HG03066 (cell line): ENCODE measurements around the gene ZSCAN25.
"Not testable (repeated sequence)": the region's sequence is repeated elsewhere in the genome, so short reads cannot be mapped to it uniquely, and the experiment has no call there.

Experiments
- ATAC-seq: cut with Tn5 transposase; IDR thresholded peaks from one replicate; pipeline ENCODE4 v1.9.1; 2021; ENCODE audit warnings: low read depth; ENCODE audit not compliant: unreplicated experiment

The ZSCAN25 gene

DNA sequence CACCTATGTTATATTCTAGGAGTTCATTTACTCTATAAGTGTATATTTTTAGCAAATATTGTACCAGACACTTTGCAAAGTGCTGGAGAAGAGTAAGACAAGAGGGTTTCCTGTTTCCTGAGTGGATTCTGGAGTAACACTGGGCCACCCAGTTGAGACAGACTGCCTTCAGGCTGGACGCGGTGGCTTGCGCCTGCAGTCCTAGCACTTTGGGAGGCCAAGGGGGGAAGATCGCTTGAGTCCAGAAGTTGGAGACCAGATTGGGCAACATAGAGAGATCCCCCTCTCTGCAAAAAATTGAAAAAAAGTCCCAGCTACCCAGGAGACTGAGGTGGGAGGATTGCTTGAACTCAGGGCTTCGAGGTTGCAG, 772 bp upstream of the ZSCAN25 start:
- ATAC-seq = no peak

DNA sequence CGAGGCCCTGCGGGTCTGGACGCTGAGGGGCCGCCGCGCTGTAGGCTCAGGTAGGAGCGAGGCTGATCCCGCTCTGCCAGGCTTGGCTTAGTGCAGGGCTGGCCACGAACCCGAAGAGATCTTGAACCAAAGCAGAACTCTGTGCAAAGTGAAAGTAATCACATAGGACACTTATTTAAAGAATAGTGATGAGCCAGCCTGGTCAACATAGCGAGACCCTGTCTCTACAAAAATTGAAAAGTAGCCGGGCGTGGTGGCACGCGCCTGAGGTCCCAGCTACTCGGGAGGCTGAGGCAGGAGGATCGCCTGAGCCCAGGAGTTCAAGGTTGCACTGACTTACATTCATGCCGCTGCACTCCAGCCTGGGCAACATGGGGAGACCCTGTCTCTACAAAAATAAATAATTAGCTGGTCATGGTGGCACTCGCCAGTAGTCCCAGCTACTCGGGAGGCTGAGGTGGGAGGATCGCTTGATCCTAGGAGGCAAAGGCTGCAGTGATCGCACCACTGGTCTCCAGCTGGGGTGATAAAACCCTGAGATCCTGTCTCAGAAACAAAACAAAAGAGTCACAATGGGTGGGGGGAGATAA, 541 bp downstream of the ZSCAN25 start:
- no peak for ATAC-seq

DNA sequence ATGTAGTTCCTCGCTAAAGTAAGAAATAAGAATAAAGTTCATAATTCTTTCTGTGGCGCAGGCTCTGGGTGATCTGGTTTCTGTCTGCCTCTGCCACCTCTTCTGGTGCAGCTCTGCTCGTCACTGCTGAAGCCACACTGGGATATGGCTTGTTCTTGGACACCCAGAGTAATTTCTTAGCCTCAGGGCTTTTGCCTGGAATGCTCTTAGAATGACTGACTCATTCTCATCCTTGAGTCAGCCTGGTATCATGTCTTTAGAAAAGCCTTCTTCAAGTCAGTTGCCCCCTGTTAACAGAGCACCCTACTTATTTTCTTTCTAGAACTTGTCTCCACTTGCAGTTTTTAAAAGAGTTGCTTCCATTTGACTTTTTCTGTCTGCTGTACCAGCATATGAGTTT, 2.0 kb downstream of the ZSCAN25 start:
- ATAC-seq = no peak

DNA sequence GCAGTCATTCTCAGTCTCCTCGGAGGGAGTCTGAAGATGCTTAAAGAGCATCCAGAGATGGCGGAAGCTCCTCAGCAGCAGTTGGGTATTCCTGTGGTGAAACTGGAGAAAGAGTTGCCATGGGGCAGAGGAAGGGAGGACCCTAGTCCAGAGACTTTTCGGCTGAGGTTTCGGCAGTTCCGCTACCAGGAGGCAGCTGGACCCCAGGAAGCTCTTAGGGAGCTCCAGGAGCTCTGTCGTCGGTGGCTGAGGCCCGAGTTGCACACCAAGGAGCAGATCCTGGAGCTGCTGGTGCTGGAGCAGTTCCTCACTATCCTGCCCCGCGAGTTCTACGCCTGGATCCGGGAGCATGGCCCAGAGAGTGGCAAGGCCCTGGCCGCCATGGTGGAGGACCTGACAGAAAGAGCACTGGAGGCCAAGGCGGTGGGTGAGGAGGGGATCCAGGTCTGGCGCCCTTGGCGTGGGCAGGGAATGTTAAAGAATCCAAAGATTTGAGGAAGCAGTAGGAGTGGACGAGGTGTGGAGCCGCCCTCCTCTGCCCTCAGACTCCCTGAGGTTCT, 2.9 kb downstream of the ZSCAN25 start:
- no peak for ATAC-seq

DNA sequence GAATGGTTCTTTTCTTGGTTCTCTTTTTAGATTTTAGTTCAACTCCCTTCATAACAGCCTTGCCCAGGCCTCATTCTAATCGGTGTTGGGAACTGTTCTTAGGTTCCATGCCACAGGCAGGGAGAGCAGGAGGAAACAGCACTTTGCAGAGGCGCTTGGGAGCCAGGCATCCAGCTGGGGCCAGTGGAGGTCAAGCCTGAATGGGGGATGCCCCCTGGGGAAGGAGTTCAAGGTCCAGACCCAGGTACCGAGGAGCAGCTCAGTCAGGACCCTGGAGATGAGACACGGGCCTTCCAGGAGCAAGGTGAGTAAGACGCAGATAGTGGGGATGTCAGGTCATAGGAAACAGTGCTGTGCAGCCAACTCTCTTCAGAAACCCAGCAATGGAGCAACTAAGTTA, 4.5 kb downstream of the ZSCAN25 start:
- ATAC-seq = no peak

DNA sequence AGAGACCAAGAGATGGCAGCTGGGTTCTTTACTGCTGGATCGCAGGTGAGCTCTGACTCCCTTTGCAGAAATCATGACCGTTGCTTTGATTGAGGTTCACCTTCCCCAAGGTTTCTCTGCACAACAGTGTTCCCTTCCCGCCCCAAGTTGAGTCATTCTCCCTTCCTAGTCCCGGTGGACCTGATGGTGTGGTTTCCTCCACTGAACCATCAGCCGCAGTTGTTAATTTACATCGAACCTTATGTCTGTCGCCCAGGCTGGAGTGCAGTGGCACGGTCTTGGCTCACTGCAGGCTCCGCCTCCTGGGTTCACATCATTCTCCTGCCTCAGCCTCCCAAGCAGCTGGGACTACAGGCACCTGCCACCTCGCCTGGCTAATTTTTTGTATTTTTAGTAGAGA, 5.8 kb downstream of the ZSCAN25 start:
- ATAC-seq = no peak

DNA sequence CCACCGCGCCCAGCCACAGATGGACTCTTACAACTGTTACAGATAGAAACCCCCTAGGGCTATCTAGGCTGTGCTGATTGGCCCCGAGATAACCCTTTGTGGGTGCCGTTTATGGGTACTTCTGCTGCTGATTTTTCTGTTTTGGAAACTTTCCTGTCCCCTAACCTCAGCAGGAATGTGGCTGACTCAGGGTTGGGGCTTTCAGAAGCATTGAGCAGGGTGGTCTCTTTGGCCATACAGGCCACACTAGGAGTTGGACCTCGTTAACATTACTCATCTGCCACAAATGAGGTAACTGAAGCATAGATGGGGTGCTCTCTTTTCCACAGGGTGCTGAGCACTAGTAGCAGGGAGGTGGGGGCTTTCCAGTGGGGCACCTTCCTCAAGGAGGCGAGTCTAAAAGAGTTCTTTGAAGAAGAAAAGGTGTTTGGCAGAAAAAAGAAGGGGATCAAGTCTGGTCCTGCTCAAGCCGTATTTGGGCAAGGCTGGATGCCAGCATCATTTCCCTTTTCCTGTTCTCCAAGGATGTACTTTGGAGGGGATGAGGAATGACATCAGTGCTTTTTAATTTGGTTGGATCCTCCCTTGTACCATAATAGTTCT, 6.4 kb downstream of the ZSCAN25 start:
- ATAC-seq = no peak

DNA sequence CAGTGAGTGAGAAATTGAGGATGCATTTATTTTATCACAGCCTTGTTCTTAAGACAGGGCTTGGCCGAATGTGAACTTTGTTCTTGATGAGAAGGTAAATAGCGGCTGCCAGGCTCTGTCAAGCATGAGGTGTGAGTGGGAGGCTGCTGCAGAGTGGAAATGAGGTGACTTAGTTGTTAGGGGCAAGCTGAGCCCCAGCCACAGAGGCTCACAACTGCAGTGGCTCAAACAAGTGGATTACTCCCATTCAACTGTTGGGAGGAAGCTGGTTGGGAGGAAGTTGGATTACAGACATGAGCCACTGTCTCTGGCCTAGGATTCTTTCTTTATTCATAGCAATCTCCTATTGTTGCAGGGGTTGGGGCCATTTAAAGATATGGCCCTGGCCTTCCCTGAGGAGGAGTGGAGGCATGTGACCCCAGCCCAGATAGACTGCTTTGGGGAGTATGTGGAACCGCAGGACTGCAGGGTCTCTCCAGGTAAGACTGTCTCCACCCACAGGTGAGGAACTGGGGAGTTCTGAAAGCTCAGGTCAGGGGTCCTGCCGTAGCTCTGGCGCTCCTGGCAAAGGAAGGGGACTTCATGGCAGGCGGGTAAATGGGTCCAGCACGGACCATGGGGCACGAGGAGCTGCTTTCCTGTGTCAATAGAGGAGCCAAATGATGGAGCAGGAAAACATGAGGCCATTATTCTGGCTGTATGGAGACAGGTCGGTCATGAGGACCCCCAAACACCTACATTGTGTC, 7.1 kb downstream of the ZSCAN25 start:
- ATAC-seq = no peak

DNA sequence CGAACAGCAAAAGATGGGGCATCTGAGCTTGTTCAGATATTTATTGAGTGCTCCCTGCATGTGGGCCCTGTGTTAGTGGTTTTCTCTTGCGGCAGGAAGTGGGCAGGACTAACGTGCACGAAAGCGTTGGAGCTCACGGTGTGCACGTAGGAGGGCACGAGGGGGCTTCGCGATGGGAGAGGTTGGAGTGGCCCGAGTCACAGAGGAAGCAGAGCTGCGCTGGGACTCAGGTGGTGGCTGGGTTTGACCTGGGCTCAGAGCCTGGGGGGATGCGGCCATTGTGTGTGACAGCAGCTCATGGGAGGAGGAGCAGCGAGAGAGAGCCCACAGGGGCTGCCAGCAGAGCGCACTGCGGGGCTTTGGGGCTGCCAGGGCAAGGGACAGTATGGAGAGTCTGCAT, 7.7 kb downstream of the ZSCAN25 start:
- no peak for ATAC-seq

DNA sequence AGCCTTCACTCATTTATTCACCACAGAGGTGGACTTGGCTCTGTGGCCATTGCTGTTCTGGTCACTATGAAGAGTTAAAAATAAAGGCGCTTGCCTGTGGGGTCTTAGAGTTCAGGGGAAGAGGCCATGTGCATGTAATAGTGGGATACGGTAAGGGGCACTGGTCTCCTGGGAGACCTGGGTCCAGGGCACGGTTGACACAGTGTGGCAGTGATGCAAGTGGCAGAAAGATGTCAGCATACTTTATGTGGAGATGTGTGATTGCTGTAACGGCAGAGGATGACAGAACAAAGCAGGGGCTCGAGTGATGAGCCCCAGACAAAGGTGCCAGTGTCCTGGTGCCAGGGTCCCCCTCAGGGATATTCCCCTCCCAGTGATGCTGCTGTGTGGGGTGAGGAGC, 8.6 kb downstream of the ZSCAN25 start:
- ATAC-seq = no peak

DNA sequence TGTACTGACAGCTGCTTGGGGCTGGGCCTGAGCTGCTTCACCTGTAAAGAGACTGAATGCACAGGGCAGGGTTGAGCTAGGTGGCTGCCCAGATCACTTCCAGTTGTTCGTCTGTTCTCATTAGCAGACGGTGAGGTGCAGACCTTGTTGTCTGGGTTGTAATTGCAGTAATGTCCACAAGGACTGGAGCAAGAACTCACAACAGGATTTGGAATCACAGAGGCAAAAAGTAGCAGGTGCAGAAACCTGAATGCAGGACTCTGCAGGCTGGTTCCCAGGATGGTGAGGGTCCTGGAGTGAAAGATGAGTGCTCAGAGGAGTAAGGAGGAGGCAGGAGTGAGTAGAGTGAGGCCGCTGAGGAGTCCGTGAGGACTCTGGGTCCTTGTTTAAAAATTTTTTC, 9.2 kb downstream of the ZSCAN25 start:
- no peak for ATAC-seq

DNA sequence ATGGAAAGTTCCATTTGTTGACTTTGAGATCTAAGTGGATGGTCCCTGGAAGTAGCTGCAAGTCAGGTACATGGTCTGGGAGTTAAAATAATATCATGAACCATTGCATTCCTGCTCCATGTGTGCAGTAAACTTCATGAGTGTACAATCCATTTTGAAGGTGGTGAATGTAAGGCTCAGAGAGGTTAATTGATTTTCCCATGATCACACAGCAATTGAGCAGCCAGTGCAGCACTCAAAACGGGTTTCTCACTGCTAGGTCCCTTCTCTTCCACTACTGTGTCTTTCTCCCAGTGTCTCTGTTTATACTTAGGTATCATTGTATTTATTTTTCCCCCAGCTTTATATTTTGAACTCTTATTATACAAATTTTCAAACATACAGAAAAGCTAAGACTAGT, 9.9 kb downstream of the ZSCAN25 start:
- ATAC-seq = no peak

DNA sequence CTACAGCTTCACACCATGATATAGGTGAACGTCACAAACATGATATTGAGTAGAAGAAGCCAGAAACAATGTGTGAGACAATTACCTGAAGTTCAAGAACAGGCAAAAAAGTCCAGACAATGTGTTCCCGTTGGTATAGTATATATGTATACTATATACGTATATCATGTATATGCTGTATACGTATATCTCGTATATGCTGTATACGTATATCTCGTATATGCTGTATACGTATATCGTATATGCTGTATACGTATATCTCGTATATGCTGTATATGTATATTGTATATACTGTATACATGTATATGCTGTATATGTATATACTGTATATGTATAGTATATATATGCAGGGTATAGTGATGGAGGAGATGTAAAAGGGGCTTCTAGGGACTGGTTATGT, 10.8 kb downstream of the ZSCAN25 start:
- no peak for ATAC-seq

DNA sequence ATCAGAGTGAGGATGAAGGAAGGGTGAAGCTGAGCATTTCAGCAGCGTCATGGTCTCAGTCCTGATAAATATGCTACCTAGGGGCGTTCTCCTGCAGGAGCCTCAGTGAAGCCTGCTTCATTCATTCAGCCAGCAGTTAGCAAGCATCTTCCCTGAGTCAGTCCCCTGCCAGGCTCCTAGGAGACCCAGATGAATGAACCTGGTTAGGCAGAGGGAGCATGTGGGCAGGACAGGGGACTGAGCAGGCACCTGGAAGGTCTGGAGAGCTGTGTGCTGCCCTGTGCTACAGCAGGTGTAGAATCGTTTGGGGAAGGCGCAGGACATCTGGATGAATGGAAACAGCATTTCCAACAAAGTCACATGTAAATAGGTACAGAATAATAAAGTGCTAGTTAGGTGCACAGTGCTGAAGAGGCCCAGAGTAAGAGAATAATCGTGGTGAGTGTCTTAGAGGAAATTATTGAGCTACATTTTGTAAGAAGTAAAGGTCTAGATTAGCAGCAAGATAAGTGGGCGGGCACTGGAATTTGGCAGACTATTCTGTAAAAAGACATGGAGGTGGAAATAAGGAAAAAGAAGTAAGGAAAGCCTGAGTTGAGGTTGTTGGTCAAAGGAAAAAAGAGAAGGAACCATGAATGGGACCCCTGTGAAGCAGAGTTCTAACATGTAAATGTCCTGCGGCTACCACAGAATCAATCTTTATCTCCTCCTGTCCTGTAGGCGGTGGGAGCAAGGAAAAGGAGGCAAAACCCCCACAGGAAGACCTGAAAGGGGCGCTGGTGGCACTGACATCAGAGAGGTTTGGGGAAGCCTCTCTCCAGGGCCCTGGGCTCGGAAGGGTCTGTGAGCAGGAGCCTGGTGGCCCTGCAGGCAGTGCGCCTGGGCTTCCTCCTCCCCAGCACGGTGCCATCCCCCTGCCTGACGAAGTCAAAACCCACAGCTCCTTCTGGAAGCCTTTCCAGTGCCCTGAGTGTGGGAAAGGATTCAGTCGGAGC, 12.0 kb downstream of the ZSCAN25 start:
- no peak for ATAC-seq

DNA sequence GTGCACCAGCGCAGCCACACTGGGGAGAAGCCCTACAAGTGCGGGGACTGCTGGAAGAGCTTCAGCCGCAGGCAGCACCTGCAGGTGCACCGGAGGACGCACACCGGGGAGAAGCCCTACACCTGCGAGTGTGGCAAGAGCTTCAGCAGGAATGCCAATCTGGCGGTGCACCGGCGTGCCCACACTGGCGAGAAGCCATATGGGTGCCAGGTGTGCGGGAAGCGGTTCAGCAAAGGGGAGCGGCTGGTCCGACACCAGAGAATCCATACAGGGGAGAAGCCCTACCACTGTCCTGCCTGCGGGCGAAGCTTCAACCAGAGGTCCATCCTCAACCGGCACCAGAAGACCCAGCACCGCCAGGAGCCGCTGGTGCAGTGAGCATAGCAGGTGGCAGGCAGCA, 12.9 kb downstream of the ZSCAN25 start:
- no peak for ATAC-seq

DNA sequence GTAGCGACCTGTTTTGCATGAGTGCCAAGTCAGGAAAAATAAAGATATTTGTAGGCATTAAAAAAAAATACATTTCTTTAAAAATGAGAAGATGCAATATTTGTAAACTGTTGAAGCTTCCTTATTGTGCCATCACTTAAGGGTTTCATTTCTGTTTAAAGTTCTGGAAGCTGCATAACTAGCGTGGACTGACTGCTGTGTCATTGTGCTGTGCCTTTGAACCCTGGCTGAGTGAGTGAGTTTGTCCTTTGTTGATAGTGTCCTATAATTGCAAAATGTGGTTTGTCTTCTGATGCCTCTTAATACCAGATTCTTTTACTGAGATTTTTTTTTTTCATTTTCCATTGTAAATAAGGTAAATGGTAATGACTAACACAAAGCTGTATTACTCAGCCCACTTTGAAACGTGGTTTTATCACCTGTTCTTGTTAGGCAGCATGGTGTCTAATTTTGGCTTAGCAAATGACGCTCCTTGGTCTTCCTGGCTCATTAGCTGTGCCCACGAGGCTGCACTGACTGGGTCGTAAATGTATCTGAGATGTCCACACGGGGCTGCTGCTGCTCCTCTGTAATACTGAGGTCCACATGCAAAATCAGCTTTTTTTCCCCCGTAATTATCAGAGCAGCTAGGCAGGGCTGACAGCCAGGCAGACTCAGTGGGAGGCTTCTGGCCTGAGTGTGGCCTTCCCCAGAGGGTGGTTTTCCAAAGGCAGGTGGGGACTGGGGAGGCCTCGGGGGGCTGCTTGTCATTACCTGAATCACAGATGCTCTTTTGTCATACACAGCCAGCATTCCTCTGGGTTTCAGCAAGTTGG, 14.8 kb downstream of the ZSCAN25 start:
- ATAC-seq = no peak

DNA sequence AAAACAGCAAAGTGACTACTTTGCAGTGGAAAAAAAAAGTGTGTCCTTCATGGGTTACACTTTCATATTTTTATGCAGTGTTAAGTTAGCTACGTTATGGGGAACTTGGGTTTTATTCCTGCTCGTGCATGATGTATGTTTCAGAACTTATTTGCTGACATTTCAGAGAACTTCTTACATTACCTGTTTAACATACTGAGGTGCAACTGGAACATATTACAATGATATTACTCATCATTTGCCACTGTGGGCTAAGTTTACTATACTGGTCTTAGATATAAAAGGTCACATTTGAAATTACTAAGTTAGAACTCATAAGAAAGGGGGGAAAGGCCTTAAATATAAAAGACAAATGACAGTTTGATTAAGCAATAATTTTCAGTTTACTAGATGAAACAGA, 20.7 kb downstream of the ZSCAN25 start:
- not testable (repeated sequence) for ATAC-seq

DNA sequence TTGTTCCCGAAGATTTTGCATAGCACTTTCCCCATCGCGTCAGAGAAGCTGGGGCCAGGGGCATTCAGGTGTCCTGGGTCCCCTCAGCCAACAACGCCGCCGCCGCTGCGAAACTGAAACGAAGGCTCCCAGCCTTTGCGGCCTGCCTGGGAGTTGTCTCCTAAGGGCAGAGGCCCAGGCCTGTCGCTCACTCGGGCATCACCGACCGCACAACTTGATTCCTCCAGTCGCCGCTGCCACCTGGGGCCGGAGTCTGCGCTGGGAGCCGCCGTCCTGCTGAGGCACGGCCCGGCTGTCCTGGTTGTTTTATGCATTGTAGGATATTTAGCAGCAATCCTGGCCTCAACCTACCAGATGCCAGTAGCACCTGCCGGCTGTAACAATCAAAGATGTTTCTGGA, 22.0 kb downstream of the ZSCAN25 start:
- ATAC-seq = no peak

DNA sequence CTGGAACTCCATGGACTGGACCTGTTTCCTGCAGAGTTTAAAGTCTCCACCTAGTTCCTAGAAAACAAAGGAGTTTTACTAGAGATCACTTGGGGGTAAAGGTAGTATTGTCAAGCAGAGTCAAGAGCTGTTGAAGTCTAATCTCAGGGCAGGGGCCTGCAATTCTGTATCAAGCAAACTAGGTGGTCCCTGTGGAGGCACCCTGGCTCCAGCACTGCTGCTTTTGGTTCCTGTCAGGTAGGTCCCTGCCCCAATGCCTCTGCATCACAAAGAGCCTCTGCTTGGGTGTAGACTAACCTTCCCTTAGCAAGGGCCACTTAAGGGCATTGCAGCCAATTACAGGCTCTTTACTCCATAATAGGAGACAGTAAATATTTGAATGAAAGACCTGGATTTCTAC, 22.5 kb downstream of the ZSCAN25 start:
- no peak for ATAC-seq

DNA sequence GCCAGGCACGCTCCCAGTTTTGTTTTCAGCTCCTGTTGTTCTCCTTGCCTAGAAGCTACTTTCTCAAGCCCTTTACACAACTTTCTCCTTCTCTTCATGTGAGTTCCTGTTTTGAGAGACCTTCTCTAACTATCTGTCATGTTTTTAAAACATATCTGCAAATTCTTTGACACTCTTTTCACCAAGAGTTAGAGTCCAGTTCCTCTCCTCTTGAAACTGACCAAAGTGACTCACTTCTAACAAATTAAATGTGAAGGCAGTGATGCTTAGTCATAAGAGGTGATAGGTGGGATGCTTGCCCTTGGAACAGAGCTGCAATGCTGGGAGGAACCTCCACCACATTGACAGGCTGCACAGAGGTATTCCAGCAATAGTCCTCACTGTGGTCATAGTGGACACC, 25.3 kb downstream of the ZSCAN25 start:
- no peak for ATAC-seq
